Measurements from ENCODE around the gene NPAS2.

The NPAS2 gene

DNA sequence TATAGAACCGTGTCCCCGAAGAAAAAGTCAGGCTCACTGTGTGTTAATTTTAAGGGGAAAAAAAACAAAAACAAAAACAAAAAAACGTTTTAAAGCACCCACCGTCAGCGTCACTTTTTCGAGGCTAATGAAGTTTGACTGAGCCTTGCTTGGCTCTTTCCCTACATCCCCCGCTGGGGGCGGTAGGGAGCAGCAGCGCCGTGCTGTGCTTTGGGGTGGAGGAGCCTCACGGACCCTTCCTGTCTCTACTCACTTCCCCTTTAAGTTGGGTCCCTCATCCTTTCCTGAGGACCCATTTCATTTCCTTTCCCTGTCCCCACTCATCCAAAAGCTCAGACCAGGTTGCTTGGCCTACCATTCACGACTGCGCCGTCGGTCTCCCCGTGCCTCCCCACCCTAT is 99.4 kb downstream of the NPAS2 start:
- intact Hi-C loops (cut with DNase I) = no loop called here
- DNase-seq = peak in 5 of 42 donors; percentile 18 to 29 (median 25)

DNA sequence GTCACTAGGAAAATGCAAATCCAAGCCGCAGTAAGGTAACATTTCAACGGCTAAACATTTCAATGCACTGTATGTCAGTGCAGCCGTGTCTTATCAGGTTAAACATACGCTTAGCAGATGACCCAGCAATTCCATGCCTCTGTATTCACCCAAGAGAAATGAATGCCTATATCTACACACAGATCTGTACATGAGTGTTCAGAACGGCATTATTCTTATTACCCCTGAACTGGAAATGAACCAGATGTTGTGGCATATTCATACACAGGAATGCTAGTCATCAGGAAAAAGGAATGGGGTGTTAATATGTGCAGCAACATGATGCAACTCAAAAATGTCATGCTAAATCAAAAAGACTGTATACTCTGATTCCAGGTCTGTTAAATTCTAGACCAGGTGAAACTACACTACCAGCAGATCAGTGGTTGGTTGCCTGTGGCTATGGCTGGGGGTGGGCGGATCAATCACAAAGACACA is 101.8 kb downstream of the NPAS2 start:
- intact Hi-C loops (cut with DNase I) = no loop called here
- peak in 2 of 42 donors; percentile 2 for DNase-seq

- DNase-seq = peak in 4 of 42 donors; percentile 6 to 24 (median 18)
- intact Hi-C loops (cut with DNase I) = no loop called here
Measured at GRCh38 chr2:100923461-100924060, 103.6 kb downstream of the NPAS2 start.

DNA sequence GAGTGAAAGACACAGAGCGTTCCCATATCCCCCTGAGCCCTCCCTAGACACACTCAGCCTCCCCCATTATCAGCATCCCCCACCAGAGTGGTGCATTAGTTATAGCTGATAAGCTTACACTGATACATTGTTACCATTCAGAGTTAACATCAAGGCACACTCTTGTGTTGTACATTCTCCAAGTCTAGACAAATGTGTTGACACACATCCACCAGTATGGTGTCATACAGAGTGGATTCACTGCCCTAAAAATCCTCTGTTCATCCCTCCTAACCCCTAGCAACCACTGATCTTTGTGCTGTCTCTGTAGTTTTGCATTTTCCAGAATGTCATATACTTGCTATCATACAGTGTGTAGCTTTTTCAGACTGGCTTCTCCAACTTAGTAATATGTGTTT is 104.2 kb downstream of the NPAS2 start:
- intact Hi-C loops (cut with DNase I) = no loop called here
- peak in 2 of 42 donors; percentile 4 to 9 for DNase-seq

- intact Hi-C loops (cut with DNase I) = no loop called here
- DNase-seq = peak in 6 of 42 donors; percentile 7 to 44 (median 26)
Measured at GRCh38 chr2:100924520-100925451, 104.8 kb downstream of the NPAS2 start.

- intact Hi-C loops (cut with DNase I) = no loop called here
- peak in 7 of 42 donors; percentile 5 to 36 (median 13) for DNase-seq
Measured at GRCh38 chr2:100928235-100928634, 108.3 kb downstream of the NPAS2 start.

DNA sequence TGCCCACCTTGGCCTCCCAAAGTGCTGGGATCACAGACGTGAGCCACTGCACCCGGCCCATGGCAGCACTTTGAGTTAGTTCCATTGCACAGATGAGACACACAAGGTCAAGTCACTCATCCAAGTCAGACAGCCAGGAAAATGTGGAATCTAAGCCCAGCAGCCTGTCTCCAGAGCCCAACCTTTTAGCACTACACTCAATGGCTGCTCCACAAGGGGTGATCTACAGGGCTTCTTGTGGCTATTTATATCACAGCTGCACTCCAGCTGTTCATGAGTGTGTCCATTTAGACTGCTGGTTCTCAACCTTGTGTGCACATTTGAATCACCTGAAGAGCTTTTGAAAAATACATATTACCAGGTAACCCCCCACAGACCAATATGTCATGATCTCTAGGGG is 109.2 kb downstream of the NPAS2 start:
- DNase-seq = peak in 5 of 42 donors; percentile 2 to 18 (median 4)
- intact Hi-C loops (cut with DNase I) = no loop called here

- peak in 6 of 42 donors; percentile 6 to 20 (median 8) for DNase-seq
- intact Hi-C loops (cut with DNase I) = no loop called here
Measured at GRCh38 chr2:100934504-100935371, 114.8 kb downstream of the NPAS2 start.

DNA sequence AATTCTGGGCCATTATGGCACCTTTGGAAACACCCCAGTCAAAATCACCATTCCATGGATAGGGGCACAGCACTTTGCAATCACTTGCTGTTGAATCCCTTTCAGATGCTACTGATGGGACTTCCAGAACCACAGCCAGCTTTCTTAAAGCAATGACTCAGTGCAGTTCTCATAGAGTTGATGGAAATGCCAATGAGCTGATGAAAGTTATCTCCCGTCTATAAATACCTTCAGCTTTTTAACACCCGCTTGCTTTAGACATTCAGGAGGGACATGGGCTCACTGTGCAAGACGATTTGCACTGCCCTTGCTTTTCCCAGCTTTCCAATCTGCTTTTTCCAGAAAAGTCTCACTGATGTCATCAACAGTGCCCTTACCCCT is 115.4 kb downstream of the NPAS2 start:
- peak in 5 of 42 donors; percentile 1 to 19 (median 16) for DNase-seq
- intact Hi-C loops (cut with DNase I) = no loop called here

- intact Hi-C loops (cut with DNase I) = no loop called here
Measured at GRCh38 chr2:100936070-100936741, 116.3 kb downstream of the NPAS2 start.

GRCh38 chr2:100936972-100937542 is 117.1 kb downstream of the NPAS2 start:
- intact Hi-C loops (cut with DNase I) = no loop called here
- DNase-seq = peak in 4 of 42 donors; percentile 11 to 25 (median 17)

More at GRCh38 chr2:100936070-100936741, 116.3 kb downstream of the NPAS2 start:
- peak in 12 of 42 donors; percentile 13 to 66 (median 30) for DNase-seq

- DNase-seq = peak in 8 of 42 donors; percentile 4 to 30 (median 19)
- intact Hi-C loops (cut with DNase I) = no loop called here
Measured at GRCh38 chr2:100938031-100939026, 118.4 kb downstream of the NPAS2 start.

DNA sequence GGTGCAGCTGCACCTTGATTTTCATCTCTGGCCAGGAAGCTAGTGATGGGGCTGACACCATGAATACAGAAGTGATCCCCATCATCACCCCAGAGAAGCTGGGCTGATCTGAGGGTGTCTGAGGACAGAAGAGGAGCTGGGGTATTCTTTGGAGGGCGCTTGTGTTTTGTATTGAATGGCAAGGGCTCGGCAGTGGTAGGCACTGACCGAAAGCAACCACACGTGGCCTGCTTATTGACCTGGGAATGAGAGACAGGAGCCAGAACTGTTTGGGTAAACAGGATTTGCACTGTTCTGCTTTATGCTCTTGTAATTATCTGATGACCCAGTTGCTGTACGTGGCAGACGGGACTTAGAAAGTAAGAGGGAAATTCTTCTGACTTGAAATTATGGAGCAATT is 119.5 kb downstream of the NPAS2 start:
- intact Hi-C loops (cut with DNase I) = no loop called here
- peak in 6 of 42 donors; percentile 2 to 19 (median 8) for DNase-seq

DNA sequence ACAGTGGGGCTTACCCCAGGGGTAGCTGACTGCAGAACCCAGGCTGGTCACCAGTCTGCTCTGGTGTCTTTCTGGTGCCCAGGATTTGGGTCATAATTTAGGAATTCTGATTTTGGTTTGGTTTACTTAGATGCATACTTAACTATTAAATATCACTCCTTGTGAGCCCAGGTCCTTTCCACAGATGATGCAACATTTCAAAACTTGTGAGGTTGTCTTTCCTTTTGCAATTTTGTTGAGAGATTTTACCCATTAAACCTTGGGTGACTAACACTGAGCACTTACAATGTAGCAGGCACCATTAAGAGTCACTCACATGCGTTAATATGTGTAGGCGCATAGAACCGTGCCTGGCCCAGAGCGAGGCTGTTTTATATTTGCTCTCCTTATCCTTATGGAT is 120.3 kb downstream of the NPAS2 start:
- intact Hi-C loops (cut with DNase I) = no loop called here
- peak in 4 of 42 donors; percentile 3 to 12 (median 6) for DNase-seq

DNA sequence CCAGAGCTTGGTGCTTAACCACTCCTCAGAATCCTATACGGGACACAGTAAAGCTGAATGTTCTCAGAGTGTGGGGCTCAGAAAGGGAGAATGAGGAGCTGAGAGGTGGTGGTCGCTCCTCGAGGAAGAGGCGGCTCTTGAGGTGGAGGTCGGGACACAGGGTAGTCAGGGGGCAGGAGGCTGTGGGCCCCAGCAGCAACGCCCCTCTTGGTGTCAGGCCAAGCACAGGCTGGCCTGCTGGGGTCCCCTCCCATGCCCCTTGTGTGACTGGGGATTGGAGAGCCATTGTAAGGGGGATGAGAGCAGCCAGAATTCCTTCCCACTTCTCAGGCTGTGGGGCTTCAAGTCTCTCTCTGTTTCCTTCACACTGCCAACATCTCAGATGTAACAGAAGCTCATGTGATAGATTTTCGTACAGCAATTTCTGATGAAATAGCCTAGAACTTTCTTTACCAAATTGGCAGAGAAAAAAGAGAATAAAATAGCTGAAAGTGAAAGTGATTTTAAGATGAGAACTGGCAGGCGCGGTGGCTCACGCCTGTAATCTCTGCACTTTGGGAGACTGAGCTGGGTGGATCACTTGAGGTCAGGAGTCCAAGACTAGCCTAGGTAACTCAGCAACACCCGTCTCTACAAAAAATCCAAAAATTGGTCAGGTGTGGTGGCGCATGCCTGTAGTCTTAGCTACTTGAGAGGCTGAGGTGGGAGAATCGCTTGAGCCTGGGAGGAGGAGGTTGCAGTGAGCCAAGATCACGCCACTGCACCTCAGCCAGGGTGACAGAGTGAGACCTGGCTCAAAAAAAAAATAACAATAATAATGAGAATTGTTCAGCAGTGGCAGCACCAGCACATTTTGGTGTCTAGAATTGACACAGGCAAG is 121.1 kb downstream of the NPAS2 start:
- peak in 8 of 42 donors; percentile 3 to 26 (median 14) for DNase-seq
- intact Hi-C loops (cut with DNase I) = no loop called here
